Naive thymus-derived CD4-positive, alpha-beta T cell (primary cell): ENCODE results near the gene PLA2G15. TPM values are rescaled to one million over a fixed set of nuclear protein-coding genes. Genes with fewer than 3 reads are reported as not detected.

Source experiments
- ATAC-seq: fragments of 150-1000 bp; cut with Tn5 transposase; 2 replicates; pipeline ENCODE4 v1.10.0; 2021; ENCODE audit warnings: mild to moderate bottlenecking, moderate library complexity
- CTCF ChIA-PET: fragments of 350-600 bp; sonication (Branson Sonifier 250); formaldehyde crosslinking; loops from one replicate; lab custom pipeline; 2021; ENCODE audit warnings: antibody characterized with exemption; lab: Charles Lee
- POLR2A ChIA-PET: fragments of 350-600 bp; sonication (Branson Sonifier 250); formaldehyde crosslinking; loops from one replicate; lab custom pipeline; 2021; ENCODE audit warnings: antibody characterized with exemption, inconsistent platforms; lab: Charles Lee
- DNase-seq, 9 donors: peaks; one replicate each; pipeline versions ENCODE4 v3.0.0 to v3.0.0-alpha.2; 2020 to 2022; ENCODE audit warnings: mixed read lengths in 1 of 9
- H3K27ac ChIP-seq: one replicate; pipeline ENCODE4 v1.7.0; 2013; ENCODE audit warnings: mild to moderate bottlenecking, low read depth, low read length, moderate library complexity
- H3K27me3 ChIP-seq, 2 donors: one replicate each; pipeline ENCODE4 v1.7.0; 2013; ENCODE audit warnings: low read length in 2 of 2, mild to moderate bottlenecking in 2 of 2, moderate library complexity in 2 of 2; ENCODE audit not compliant: control insufficient read depth in 2 of 2, insufficient read depth in 2 of 2
- H3K36me3 ChIP-seq, 3 experiments: 1 replicate in 2 of 3; 2 replicates in 1 of 3; pipeline ENCODE4 v1.7.0; 2013; ENCODE audit warnings: low read length in 3 of 3, mild to moderate bottlenecking in 3 of 3, moderate library complexity in 1 of 3; ENCODE audit not compliant: insufficient read depth in 3 of 3, control insufficient read depth in 2 of 3
- H3K4me1 ChIP-seq, 2 donors: one replicate each; pipeline ENCODE4 v1.7.0; 2013; ENCODE audit warnings: low read length in 2 of 2, mild to moderate bottlenecking in 2 of 2, moderate library complexity in 1 of 2; ENCODE audit not compliant: control insufficient read depth in 2 of 2, insufficient read depth in 2 of 2
- H3K4me3 ChIP-seq: 2 replicates; pipeline ENCODE4 v1.7.0; 2013; ENCODE audit warnings: mild to moderate bottlenecking, low read length
- H3K9me3 ChIP-seq, 3 experiments: 1 replicate in 2 of 3; 2 replicates in 1 of 3; pipeline ENCODE4 v1.7.0; 2013; ENCODE audit warnings: low read length in 3 of 3; ENCODE audit not compliant: control insufficient read depth in 2 of 3
- H3K27ac Mint-ChIP-seq, 9 donors: one replicate each; pipeline ENCODE4 v1.8.0; 2020 to 2022; ENCODE audit warnings: mixed read lengths in 9 of 9, mild to moderate bottlenecking in 8 of 9, moderate library complexity in 5 of 9, inconsistent platforms in 2 of 9
- H3K27me3 Mint-ChIP-seq, 5 donors: one replicate each; pipeline ENCODE4 v1.8.0; 2021 to 2022; ENCODE audit warnings: mixed read lengths in 5 of 5, mild to moderate bottlenecking in 1 of 5
- H3K36me3 Mint-ChIP-seq, 5 donors: one replicate each; pipeline ENCODE4 v1.8.0; 2020 to 2022; ENCODE audit warnings: mixed read lengths in 5 of 5, mild to moderate bottlenecking in 3 of 5, inconsistent platforms in 1 of 5
- H3K4me1 Mint-ChIP-seq, 7 donors: one replicate each; pipeline ENCODE4 v1.8.0; 2020 to 2022; ENCODE audit warnings: mixed read lengths in 7 of 7, mild to moderate bottlenecking in 3 of 7, inconsistent platforms in 1 of 7
- H3K4me3 Mint-ChIP-seq, 10 donors: one replicate each; pipeline ENCODE4 v1.8.0; 2020 to 2022; ENCODE audit warnings: mild to moderate bottlenecking in 10 of 10, mixed read lengths in 10 of 10, moderate library complexity in 6 of 10, inconsistent platforms in 2 of 10
- H3K9me3 Mint-ChIP-seq, 11 donors: one replicate each; pipeline ENCODE4 v1.8.0; 2020 to 2022; ENCODE audit warnings: mixed read lengths in 11 of 11, mild to moderate bottlenecking in 4 of 11, inconsistent platforms in 1 of 11, moderate library complexity in 1 of 11
- intact Hi-C, 2 donors: fragments of 100-400 bp; cut with micrococcal nuclease; formaldehyde crosslinking; loops; one replicate each; pipeline ENCODE4 v1.15.1; 2023
- polyA plus RNA-seq, 2 donors: library from polyadenylated mRNA; unstranded; fragments of 300-500 nt; fragmentation: Illumina TruSeq; gene quantifications; one replicate each; pipeline ENCODE4 v1.2.3, GENCODE V29; 2021
- total RNA-seq, 6 experiments: library from RNA in 5 of 6; stranded (reverse) in 5 of 6; gene quantifications; 1 replicate in 5 of 6; 2 replicates in 1 of 6; pipeline ENCODE4 v1.2.3 and lab custom pipeline; 2021 to 2026

The PLA2G15 gene
- total and polyA plus RNA-seq, 7 experiments from 2014 or later: 6.8 to 16.8 (median 9.9) TPM

DNA sequence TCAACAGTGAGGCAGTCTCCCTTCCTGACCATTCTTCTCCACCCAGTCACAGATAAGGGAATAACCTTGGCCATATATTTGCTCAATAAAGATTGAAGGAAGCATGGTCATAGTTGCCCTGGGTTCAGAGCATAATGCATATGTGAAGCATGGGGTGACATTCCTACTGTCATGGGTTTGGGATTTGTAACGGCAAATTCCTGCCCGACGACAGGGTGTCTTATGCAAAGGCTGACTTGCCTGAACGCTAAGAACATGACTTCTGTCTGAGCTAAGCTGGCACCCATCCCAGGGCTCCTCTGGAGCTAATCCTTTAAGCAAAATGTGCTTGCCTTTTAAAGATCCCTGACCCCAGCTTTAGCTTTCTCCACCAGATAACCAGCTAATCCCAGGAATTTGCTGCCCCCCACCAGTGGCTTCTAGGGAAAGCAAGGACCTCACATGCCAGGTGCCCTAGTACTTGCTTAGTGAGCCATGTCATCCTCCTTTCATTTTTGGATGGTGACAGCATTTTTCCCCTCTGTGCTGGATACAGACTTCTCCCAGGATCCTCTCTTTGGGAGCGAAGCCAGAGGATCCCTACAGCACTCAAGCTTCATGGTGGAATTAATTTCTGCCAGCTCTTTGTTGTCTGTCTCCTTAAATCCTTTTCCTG lies 53.9 kb downstream of the PLA2G15 start:
- DNase-seq: no peak
- H3K27ac Mint-ChIP-seq: peak overlapping the region; percentile 1 to 80 (median 30)
- H3K9me3 Mint-ChIP-seq: no peaks in the 10 kb centered on the region
- no peak for ATAC-seq
- H3K4me1 Mint-ChIP-seq: peaks cover 5 to 73% (median 40%) of the 10 kb centered on the region in 7 donors
- peak overlapping the region; percentile 20 for H3K27ac ChIP-seq
- ChIA-PET CTCF (interaction anchor here (0.7 to 3.6 kb wide), 5 partner anchors 12 to 38 kb away, joined by 4 to 30 read pairs (median 5); partner anchors contain the start of genes PRMT7, SLC7A6 and SLC7A6OS), POLR2A (interaction anchor here (0.6 to 4.0 kb wide), 7 partner anchors 10 to 1083 kb away, joined by 3 to 43 read pairs (median 11); partner anchors contain the start of genes PRMT7 and SLC7A6OS)
- H3K4me3 Mint-ChIP-seq: no peak overlapping the region
- H3K27me3 Mint-ChIP-seq: no peaks in the 10 kb centered on the region
- no peaks in the 10 kb centered on the region for H3K9me3 ChIP-seq
- no peaks in the 10 kb centered on the region for H3K4me1 ChIP-seq
- intact Hi-C loops: loop anchor here in 1 of 2 donors (1.0 kb wide), 1 partner anchor 10 kb away; no protein-coding TSS in a partner anchor
- no peak overlapping the region for H3K4me3 ChIP-seq
- peaks cover 35 to 98% (median 39%) of the 10 kb centered on the region in 3 experiments for H3K36me3 ChIP-seq
- peaks cover 9 to 72% (median 36%) of the 10 kb centered on the region in 5 donors for H3K36me3 Mint-ChIP-seq
- H3K27me3 ChIP-seq: no peaks in the 10 kb centered on the region

DNA sequence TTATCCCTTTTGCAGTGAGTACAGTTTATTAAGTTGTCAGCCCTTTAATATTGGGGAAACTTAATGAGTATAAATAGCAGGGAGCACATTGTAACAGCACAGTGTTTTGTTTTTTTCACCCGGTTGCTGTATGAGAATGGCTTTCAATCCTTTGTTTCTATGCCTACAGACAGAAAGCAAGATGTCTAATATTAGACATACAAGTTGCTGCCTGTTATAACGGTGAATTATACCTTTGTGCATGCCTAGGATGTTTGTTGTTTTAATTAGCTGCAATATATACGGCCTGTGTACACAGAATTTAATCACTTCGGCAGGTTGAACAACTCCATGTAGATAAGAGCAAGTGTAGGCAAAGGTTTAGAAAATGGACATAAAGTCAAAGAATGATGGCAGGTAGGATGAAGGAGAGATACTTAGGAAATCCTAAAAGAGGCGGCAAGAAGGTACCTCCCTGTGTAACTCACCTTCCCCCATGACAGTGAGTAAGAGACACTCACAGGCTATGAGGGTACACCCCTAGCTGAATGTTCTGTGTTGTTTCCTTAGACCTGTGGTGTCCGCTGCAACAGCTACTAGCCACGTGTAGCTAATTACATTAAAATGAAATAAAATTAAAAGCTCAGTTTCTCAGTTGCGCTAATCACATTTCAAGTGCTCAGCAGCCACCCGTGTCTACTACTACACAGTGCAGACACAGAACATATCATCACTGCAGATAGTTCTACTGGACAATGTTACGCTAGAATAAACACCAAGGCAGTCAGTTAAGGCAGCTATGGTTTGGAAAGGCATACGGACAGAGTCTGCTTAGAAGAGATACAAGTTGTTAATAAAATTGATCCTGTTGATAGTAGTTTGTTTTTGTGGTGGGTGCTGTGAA lies 54.6 kb downstream of the PLA2G15 start:
- Histone ChIP-seq H3K4me1 (no peaks in the 10 kb centered on the region), H3K4me3 (no peak overlapping the region), H3K9me3 (no peaks in the 10 kb centered on the region), H3K27me3 (no peaks in the 10 kb centered on the region), H3K36me3 (peaks cover 33 to 97% (median 38%) of the 10 kb centered on the region in 3 experiments), H3K27ac (no peak overlapping the region)
- peaks cover 9 to 70% (median 32%) of the 10 kb centered on the region in 5 donors for H3K36me3 Mint-ChIP-seq
- DNase-seq: no peak
- intact Hi-C loops: no loop called here
- peak overlapping the region; percentile 23 to 80 (median 48) for H3K27ac Mint-ChIP-seq
- no peak overlapping the region for H3K4me3 Mint-ChIP-seq
- H3K27me3 Mint-ChIP-seq: no peaks in the 10 kb centered on the region
- POLR2A ChIA-PET: interaction anchor here (0.6 to 4.0 kb wide), 12 partner anchors 8 to 1822 kb away, joined by 3 to 43 read pairs (median 5); partner anchors contain the start of genes PRMT7, SLC7A6 and SLC7A6OS
- CTCF ChIA-PET: interaction anchor here (0.6 to 3.6 kb wide), 9 partner anchors 9 to 38 kb away, joined by 3 to 30 read pairs (median 4); partner anchors contain the start of genes PRMT7, SLC7A6 and SLC7A6OS
- no peak for ATAC-seq
- no peaks in the 10 kb centered on the region for H3K9me3 Mint-ChIP-seq
- peaks cover 4 to 66% (median 35%) of the 10 kb centered on the region in 7 donors for H3K4me1 Mint-ChIP-seq

DNA sequence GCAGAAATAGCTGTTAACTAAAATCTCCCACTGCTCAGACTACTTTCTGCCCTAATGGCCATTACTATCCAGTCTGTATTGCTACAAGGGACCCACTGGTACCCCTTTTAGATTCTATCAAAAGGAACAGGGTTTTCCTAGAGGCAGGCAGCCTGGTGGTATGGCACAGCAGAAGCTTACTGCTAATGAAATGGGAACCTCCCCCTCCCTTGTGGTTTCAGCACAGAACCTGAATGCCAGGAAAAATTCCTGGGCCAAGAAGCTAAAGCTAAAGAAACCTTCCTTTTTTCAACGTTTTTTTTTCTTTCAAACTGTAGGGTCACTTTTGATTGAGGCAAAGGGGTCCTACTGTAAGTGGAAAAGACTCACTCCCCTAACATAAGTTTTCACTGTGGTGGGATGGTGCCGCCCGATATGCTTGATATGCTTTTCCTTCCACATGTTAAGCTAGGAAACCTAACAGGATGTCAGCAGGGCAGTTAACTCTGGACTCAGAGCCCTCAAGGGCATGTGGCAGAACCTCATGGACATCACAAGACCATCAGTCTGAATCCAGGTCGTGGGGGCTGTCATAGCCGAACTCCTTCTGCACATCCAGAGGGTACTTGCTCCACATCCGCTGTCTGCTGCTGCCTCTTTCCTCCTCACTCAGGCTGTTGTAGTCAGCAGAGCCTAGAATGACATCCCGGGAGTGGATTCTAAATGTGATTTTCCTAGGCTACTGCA lies 55.7 kb downstream of the PLA2G15 start:
- intact Hi-C loops: no loop called here
- no peaks in the 10 kb centered on the region for H3K27me3 Mint-ChIP-seq

DNA sequence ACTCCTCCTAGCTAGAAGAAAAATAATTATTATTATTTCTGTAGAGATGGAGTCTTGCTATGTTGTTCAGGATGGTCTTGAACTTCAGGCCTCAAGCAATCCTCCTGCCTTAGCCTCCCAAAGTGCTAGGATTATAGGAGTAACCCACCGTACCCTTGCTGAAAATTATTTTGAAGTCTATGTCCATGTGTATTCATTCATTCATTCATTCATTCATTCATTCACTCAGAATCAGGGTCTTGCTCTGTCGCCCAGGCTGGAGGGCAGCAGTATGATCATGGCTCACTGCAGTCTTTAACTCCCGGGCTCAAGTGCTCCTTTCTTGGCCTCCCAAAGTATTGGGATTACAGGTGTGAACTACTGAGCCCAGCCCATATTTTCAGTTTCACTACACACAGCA lies 61.5 kb downstream of the PLA2G15 start:
- no peak overlapping the region for H3K4me3 ChIP-seq
- peaks cover 17 to 52% (median 32%) of the 10 kb centered on the region in 7 donors for H3K4me1 Mint-ChIP-seq
- H3K9me3 Mint-ChIP-seq: no peaks in the 10 kb centered on the region
- H3K36me3 ChIP-seq: peaks cover 17 to 73% (median 29%) of the 10 kb centered on the region in 3 experiments
- H3K9me3 ChIP-seq: no peaks in the 10 kb centered on the region
- DNase-seq: no peak
- peak overlapping the region; percentile 2 for H3K27ac ChIP-seq
- CTCF ChIA-PET: interaction anchor here (0.6 kb wide), 1 partner anchor 65 kb away, joined by 4 read pairs; no protein-coding TSS in a partner anchor
- H3K27me3 ChIP-seq: no peaks in the 10 kb centered on the region
- POLR2A ChIA-PET: interaction anchor here (1.4 to 8.3 kb wide), 3 partner anchors 16 to 42 kb away, joined by 4 to 90 read pairs (median 12); partner anchors contain the start of gene SLC7A6
- no peaks in the 10 kb centered on the region for H3K27me3 Mint-ChIP-seq
- intact Hi-C loops: no loop called here
- H3K36me3 Mint-ChIP-seq: peaks cover 9 to 30% (median 29%) of the 10 kb centered on the region in 5 donors
- peaks cover 18 to 19% of the 10 kb centered on the region in 2 donors for H3K4me1 ChIP-seq
- peak overlapping the region in 4 of 9 donors; percentile 2 to 76 (median 42) for H3K27ac Mint-ChIP-seq
- H3K4me3 Mint-ChIP-seq: no peak overlapping the region
- ATAC-seq: no peak

More for the DNA sequence above, 55.7 kb downstream of the PLA2G15 start:
- H3K4me1 Mint-ChIP-seq: peaks cover 4 to 61% (median 37%) of the 10 kb centered on the region in 7 donors
- no peaks in the 10 kb centered on the region for H3K9me3 Mint-ChIP-seq
- H3K27ac Mint-ChIP-seq: peak overlapping the region in 8 of 9 donors; percentile 8 to 79 (median 43)
- Histone ChIP-seq H3K27ac (no peak overlapping the region), H3K27me3 (no peaks in the 10 kb centered on the region), H3K9me3 (no peaks in the 10 kb centered on the region), H3K4me1 (no peaks in the 10 kb centered on the region), H3K4me3 (no peak overlapping the region), H3K36me3 (peaks cover 35 to 97% (median 35%) of the 10 kb centered on the region in 3 experiments)
- no peak for ATAC-seq
- H3K4me3 Mint-ChIP-seq: no peak overlapping the region
- DNase-seq: no peak
- POLR2A ChIA-PET: interaction anchor here (0.6 to 4.0 kb wide), 11 partner anchors 10 to 1821 kb away, joined by 3 to 43 read pairs (median 6); partner anchors contain the start of genes PRMT7, SLC7A6 and SLC7A6OS
- CTCF ChIA-PET: interaction anchor here (0.6 to 3.6 kb wide), 6 partner anchors 10 to 39 kb away, joined by 3 to 30 read pairs (median 3); partner anchors contain the start of genes PRMT7, SLC7A6 and SLC7A6OS
- peaks cover 9 to 65% (median 33%) of the 10 kb centered on the region in 5 donors for H3K36me3 Mint-ChIP-seq

DNA sequence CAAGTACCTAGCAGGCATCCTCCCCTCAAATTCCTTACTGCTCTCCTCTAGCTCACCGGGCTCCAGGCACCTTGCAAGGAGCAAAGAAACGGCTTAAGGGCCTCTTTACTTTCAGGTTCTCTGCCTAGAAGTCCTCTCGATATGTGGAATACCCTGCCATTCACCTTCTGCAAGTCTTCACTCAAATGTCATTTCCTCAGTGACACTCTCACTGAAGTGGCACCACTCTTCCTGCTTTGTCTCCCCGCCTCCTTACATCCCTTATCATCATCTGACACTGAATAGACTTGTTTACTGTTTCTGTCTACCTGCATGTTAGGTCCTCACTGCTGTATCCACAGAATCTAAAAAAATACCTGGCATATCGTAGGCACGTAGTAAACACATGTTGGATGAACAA lies 64.6 kb downstream of the PLA2G15 start:
- Mint-ChIP-seq H3K27me3 (no peaks in the 10 kb centered on the region), H3K4me1 (peaks cover 35 to 64% (median 51%) of the 10 kb centered on the region in 7 donors), H3K27ac (peak overlapping the region; percentile 77 to 99 (median 96)), H3K36me3 (peaks cover 4 to 20% (median 15%) of the 10 kb centered on the region in 5 donors), H3K9me3 (no peaks in the 10 kb centered on the region), H3K4me3 (peak overlapping the region; percentile 88 to 100 (median 98))
- Histone ChIP-seq H3K27ac (peak overlapping the region; percentile 91), H3K9me3 (no peaks in the 10 kb centered on the region), H3K4me1 (peaks cover 25 to 32% of the 10 kb centered on the region in 2 donors), H3K36me3 (peaks cover 0 to 44% (median 22%) of the 10 kb centered on the region in 3 experiments), H3K27me3 (no peaks in the 10 kb centered on the region), H3K4me3 (peak overlapping the region; percentile 99)
- no peak for ATAC-seq
- intact Hi-C loops: loop anchor here (1.0 to 5.0 kb wide), 17 partner anchors 19 to 823 kb away; partner anchors contain the start of genes PLA2G15 (in 2 of the 2), PSMB10 (in 2 of the 2), SLC7A6 (in 2 of the 2) and SMPD3 (in 2 of the 2)
- DNase-seq: peak in 6 of 9 donors; percentile 17 to 41 (median 36)
- POLR2A ChIA-PET: interaction anchor here (0.9 to 8.3 kb wide), 6 partner anchors 11 to 48 kb away, joined by 3 to 90 read pairs (median 8); partner anchors contain the start of gene SLC7A6
- CTCF ChIA-PET: interaction anchor here (0.6 to 2.7 kb wide), 2 partner anchors 22 to 48 kb away, joined by 3 to 14 read pairs; no protein-coding TSS in a partner anchor
